Gastroesophageal sphincter (tissue), 4 donors: ENCODE results near the gene GPANK1. TPM values are rescaled to one million over a fixed set of nuclear protein-coding genes. Genes with fewer than 3 reads are reported as not detected.

ENCODE experiments used
- ATAC-seq: fragments of 150-250 bp; one replicate; pipeline ENCODE4 v1.9.1; 2016; ENCODE audit warnings: mild to moderate bottlenecking, moderate library complexity
- H3K27ac ChIP-seq, 4 donors: fragments of 200-600 bp; sonication (generic) in 3 of 4; 1 replicate in 3 of 4; 2 replicates in 1 of 4; pipeline ENCODE4 v1.5.1; 2016 to 2019
- H3K27me3 ChIP-seq: fragments of 200-600 bp; sonication (generic); one replicate; pipeline ENCODE4 v1.5.1; 2019
- H3K36me3 ChIP-seq, 2 donors: fragments of 200-600 bp; sonication (generic); one replicate each; pipeline ENCODE4 v1.5.1; 2019; ENCODE audit warnings: control low read depth in 1 of 2
- H3K4me1 ChIP-seq, 3 donors: fragments of 200-600 bp; sonication (generic); 1 replicate in 2 of 3; 2 replicates in 1 of 3; pipeline ENCODE4 v1.5.1; 2016 to 2019; ENCODE audit warnings: control low read depth in 2 of 3
- H3K4me3 ChIP-seq, 2 donors: fragments of 200-600 bp; sonication (generic); one replicate each; pipeline ENCODE4 v1.5.1; 2019; ENCODE audit warnings: mild to moderate bottlenecking in 1 of 2, moderate library complexity in 1 of 2
- H3K9me3 ChIP-seq, 3 donors: fragments of 200-600 bp; sonication (generic); one replicate each; pipeline ENCODE4 v1.5.1; 2017 to 2019; ENCODE audit warnings: control low read depth in 2 of 3
- EP300 ChIP-seq: sonication (generic); formaldehyde crosslinking; IDR thresholded peaks from one replicate; pipeline ENCODE4 v1.6.1; 2017; ENCODE audit warnings: antibody characterized with exemption, mild to moderate bottlenecking
- POLR2A ChIP-seq, 2 donors: fragments of 450-650 bp; IDR thresholded peaks; one replicate each; pipeline ENCODE4 v1.6.1; 2017; ENCODE audit warnings: antibody characterized with exemption in 2 of 2, mild to moderate bottlenecking in 2 of 2, moderate library complexity in 1 of 2
- POLR2AphosphoS5 ChIP-seq: sonication (generic); formaldehyde crosslinking; IDR thresholded peaks from one replicate; pipeline ENCODE4 v1.6.1; 2017; ENCODE audit warnings: antibody characterized with exemption
- WGBS, 2 donors: methylation state at CpG; one replicate each; pipeline ENCODE4 v1.1.5; 2018; ENCODE audit warnings: low coverage in 1 of 2; 5-methylcytosine and 5-hydroxymethylcytosine counted together
- total RNA-seq, 4 donors: library from RNA; depleted of rRNA; stranded (reverse); fragments of >200 nt; gene quantifications; one replicate each; pipeline ENCODE4 v1.1.0, GENCODE V29; 2016
- TF ChIP-seq, protein P1 (sequence below), 4 experiments: fragments of 200-600 bp in 2 of 4; fragments of 450-650 bp in 2 of 4; sonication (generic) in 1 of 4; IDR thresholded peaks; one replicate each; pipeline ENCODE4 v1.5.1; 2017 to 2019; ENCODE audit warnings: antibody characterized with exemption in 4 of 4, mild to moderate bottlenecking in 2 of 4, moderate library complexity in 2 of 4

Gene GPANK1
- total RNA-seq, 4 donors from 2014 or later, result 17.1 to 22.3 (median 17.9) TPM

DNA sequence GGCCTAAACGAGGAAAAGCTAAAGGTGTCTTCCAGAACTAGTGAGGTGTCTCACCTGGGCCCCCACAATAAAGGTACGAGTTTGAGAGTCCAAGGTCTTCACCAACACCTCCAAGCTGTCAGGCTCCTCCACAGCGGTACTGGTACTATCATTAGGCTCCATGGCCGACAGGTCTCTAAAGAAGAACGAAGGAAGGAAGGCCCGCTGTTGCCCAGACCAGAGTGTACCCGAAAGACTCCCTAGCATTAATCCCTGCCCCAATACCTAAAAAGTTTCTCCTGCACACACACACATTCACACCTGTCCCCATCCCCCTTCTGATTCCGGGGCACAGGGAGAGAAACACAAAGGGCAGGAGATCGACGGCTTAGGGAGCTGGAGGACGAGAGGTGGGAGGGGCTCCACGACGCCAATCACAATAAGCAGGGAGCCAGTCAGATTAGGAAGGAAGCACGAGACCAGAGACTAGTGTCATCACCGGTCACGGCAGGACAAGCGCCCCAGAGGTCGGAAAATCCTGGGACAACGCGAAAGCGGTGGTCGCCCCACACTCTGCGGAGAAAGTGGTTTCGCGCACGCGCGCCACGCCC lies 13.1 kb downstream of the GPANK1 start:
- H3K27ac ChIP-seq, result peak overlapping the region; percentile 84 to 99 (median 97)
- WGBS, 2 donors, result 2 to 5% methylated on average over 14 to 16 of the region's 29 CpGs
- H3K9me3 ChIP-seq, result no peaks in the 10 kb centered on the region
- TF ChIP-seq, protein P1, sequence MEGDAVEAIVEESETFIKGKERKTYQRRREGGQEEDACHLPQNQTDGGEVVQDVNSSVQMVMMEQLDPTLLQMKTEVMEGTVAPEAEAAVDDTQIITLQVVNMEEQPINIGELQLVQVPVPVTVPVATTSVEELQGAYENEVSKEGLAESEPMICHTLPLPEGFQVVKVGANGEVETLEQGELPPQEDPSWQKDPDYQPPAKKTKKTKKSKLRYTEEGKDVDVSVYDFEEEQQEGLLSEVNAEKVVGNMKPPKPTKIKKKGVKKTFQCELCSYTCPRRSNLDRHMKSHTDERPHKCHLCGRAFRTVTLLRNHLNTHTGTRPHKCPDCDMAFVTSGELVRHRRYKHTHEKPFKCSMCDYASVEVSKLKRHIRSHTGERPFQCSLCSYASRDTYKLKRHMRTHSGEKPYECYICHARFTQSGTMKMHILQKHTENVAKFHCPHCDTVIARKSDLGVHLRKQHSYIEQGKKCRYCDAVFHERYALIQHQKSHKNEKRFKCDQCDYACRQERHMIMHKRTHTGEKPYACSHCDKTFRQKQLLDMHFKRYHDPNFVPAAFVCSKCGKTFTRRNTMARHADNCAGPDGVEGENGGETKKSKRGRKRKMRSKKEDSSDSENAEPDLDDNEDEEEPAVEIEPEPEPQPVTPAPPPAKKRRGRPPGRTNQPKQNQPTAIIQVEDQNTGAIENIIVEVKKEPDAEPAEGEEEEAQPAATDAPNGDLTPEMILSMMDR (IDR thresholded peaks at IDR 0.05), result no peak
- TF ChIP-seq POLR2AphosphoS5, result peak; percentile 26
- TF ChIP-seq EP300, result no peak
- H3K4me1 ChIP-seq, result peaks cover 0 to 57% (median 16%) of the 10 kb centered on the region in 3 donors
- H3K36me3 ChIP-seq, result peaks cover 0 to 54% of the 10 kb centered on the region in 2 donors
- ATAC-seq, result peak; percentile 75
- no peaks in the 10 kb centered on the region for H3K27me3 ChIP-seq
- peak overlapping the region; percentile 52 to 83 for H3K4me3 ChIP-seq

DNA sequence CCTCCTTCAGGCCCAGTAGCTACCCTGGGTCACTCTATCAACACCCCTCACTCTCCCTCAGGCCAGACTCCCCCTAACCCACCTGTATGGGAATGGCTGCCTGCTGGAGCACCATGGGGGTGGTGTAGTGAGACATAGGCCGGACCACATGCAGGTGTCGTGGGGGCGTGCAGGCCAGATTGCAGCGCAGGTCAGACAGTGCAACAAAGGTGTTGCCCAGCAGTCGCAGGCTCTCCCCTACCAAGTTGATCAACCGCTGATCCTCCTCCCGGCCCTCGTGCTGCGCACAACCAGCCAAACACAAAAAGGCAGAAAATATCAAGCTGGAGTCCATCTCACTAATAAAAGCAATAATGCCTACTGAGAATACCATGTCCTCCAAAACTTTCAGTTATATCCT lies 19.5 kb downstream of the GPANK1 start:
- no peaks in the 10 kb centered on the region for H3K9me3 ChIP-seq
- no peaks in the 10 kb centered on the region for H3K27me3 ChIP-seq
- H3K36me3 ChIP-seq, result peaks cover 0 to 99% of the 10 kb centered on the region in 2 donors
- no peak for ATAC-seq
- H3K27ac ChIP-seq, result no peak overlapping the region
- peaks cover 0 to 15% (median 0%) of the 10 kb centered on the region in 3 donors for H3K4me1 ChIP-seq
- TF ChIP-seq EP300 (no peak), POLR2A (IDR thresholded peaks at IDR 0.05) (no peak), POLR2AphosphoS5 (no peak)
- TF ChIP-seq, protein P1 (IDR thresholded peaks at IDR 0.05), result no peak
- no peak overlapping the region for H3K4me3 ChIP-seq
- 90 to 93% methylated on average over 2 to 5 of the region's 9 CpGs for WGBS, 2 donors

DNA sequence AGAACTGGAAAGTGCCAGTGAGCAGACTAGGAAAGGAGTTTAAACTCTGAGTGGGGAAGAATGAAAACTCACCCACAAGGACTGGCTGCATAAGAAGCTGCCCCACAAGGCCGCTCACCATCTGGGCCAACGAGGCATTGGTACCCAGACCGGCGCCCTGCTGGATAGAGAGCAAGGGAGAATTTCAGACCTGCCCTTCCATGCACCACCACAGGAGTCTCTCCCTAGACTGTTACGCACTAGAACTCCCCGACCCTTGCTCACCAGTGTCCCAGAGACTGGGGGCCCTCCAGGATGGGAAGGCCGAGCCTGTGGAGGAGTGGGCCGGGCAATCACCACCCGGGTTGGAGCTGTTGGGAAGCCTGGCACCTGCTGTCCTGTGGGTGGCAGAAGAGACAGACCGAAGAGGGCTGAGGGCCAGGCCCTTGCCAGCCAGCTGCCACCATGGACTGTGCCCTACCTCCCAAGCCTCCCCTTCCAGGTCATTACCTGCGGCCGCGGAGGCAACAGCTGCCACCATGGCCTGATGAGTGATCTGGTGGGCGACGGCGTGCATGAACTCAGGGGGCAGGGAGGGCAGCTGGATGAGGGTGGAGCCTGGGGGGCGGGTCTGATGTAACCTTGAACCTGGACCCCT lies 20.9 kb downstream of the GPANK1 start:
- TF ChIP-seq POLR2AphosphoS5, result no peak
- TF ChIP-seq, protein P1 (IDR thresholded peaks at IDR 0.05), result no peak
- TF ChIP-seq POLR2A (IDR thresholded peaks at IDR 0.05), result no peak
- no peak for TF ChIP-seq EP300
- H3K4me3 ChIP-seq, result no peak overlapping the region
- H3K27ac ChIP-seq, result no peak overlapping the region
- peaks cover 0 to 100% of the 10 kb centered on the region in 2 donors for H3K36me3 ChIP-seq
- WGBS, 2 donors, result 40% methylated on average over 1 of the region's 17 CpGs; no CpG with 5 or more reads in 1 of the 2 donors
- H3K4me1 ChIP-seq, result peaks cover 0 to 1% (median 0%) of the 10 kb centered on the region in 3 donors
- H3K27me3 ChIP-seq, result no peaks in the 10 kb centered on the region
- ATAC-seq, result no peak
- H3K9me3 ChIP-seq, result no peaks in the 10 kb centered on the region

DNA sequence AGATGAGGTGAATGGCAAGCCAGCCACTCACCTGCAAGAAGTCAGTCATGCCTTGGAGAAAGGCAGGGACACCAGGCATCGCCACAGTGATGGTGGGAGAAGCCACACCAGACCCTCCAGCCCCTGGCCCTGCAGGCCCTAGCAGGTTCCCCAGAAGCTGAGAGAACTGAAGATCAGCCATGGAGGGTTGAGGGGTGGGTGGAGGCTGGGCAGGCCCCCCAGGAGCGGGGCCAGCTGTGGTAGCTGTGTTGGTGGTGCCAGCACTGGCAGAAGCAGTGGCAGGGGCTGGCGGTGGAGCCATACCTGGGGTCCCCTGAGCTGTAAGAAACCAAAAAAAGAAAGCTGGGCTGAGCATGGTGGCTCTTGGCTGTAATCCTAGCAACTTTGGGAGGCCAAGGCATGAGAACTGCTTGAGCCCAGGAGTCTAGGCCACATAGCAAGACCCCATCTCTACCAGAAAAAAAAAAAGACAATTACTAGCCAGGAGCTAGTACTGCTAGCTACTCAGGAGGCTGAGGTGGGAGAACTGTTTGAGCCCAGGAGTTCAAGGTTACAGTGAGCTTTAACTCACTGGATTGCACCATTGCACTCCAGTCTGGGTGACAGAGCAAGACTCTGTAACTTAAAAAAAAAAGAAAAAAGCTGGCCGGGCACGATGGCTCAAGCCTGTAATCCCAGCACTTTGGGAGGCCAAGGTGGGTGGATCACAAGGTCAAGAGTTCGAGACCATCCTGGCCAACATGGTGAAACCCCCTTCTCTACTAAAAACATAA lies 21.8 kb downstream of the GPANK1 start:
- Histone ChIP-seq H3K27ac (no peak overlapping the region), H3K4me1 (no peaks in the 10 kb centered on the region), H3K27me3 (no peaks in the 10 kb centered on the region), H3K9me3 (no peaks in the 10 kb centered on the region), H3K4me3 (no peak overlapping the region), H3K36me3 (peaks cover 0 to 100% of the 10 kb centered on the region in 2 donors)
- ATAC-seq, result no peak
- WGBS, 2 donors, result 80 to 90% methylated on average over 1 to 2 of the region's 6 CpGs
- TF ChIP-seq, protein P1 (IDR thresholded peaks at IDR 0.05), result no peak
- no peak for TF ChIP-seq POLR2A (IDR thresholded peaks at IDR 0.05)
- TF ChIP-seq EP300, result no peak
- no peak for TF ChIP-seq POLR2AphosphoS5
